Vagina (tissue), 2 donors: ENCODE measurements around the gene IL17RE.

Source experiments
- POLR2A ChIP-seq, 2 donors: fragments of 450-650 bp; IDR thresholded peaks; one replicate each; pipeline ENCODE4 v1.6.1; 2017; ENCODE audit warnings: antibody characterized with exemption in 2 of 2, mild to moderate bottlenecking in 2 of 2, moderate library complexity in 2 of 2
- POLR2AphosphoS5 ChIP-seq, 2 donors: sonication (generic); formaldehyde crosslinking; IDR thresholded peaks; one replicate each; pipeline ENCODE4 v1.9.0; 2017; ENCODE audit warnings: antibody characterized with exemption in 2 of 2, mild to moderate bottlenecking in 2 of 2, low read depth in 1 of 2; ENCODE audit not compliant: insufficient read depth in 1 of 2
- TF ChIP-seq, protein P1 (sequence below), 3 experiments: fragments of 450-650 bp in 2 of 3; fragments of 200-600 bp in 1 of 3; sonication (generic) in 1 of 3; IDR thresholded peaks; one replicate each; pipeline ENCODE4 v1.5.1; 2017 to 2019; ENCODE audit warnings: antibody characterized with exemption in 3 of 3, mild to moderate bottlenecking in 2 of 3, moderate library complexity in 2 of 3

- TF ChIP-seq, protein P1, sequence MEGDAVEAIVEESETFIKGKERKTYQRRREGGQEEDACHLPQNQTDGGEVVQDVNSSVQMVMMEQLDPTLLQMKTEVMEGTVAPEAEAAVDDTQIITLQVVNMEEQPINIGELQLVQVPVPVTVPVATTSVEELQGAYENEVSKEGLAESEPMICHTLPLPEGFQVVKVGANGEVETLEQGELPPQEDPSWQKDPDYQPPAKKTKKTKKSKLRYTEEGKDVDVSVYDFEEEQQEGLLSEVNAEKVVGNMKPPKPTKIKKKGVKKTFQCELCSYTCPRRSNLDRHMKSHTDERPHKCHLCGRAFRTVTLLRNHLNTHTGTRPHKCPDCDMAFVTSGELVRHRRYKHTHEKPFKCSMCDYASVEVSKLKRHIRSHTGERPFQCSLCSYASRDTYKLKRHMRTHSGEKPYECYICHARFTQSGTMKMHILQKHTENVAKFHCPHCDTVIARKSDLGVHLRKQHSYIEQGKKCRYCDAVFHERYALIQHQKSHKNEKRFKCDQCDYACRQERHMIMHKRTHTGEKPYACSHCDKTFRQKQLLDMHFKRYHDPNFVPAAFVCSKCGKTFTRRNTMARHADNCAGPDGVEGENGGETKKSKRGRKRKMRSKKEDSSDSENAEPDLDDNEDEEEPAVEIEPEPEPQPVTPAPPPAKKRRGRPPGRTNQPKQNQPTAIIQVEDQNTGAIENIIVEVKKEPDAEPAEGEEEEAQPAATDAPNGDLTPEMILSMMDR (IDR thresholded peaks at IDR 0.05): no peak
- TF ChIP-seq POLR2A (IDR thresholded peaks at IDR 0.05) (no peak), POLR2AphosphoS5 (IDR thresholded peaks at IDR 0.05; ENCODE audit: insufficient read depth in 1 of 2, low read depth in 1 of 2) (no peak)
These were observed 53.1 kb downstream of the IL17RE start for GRCh38 chr3:9955611-9956352.
